Vagina (tissue), 2 donors: ENCODE measurements around the gene ERRFI1.

Experiments
- CTCF ChIP-seq, 3 experiments: fragments of 450-650 bp in 2 of 3; fragments of 200-600 bp in 1 of 3; sonication (generic) in 1 of 3; IDR thresholded peaks; one replicate each; pipeline ENCODE4 v1.5.1; 2017 to 2019; ENCODE audit warnings: antibody characterized with exemption in 3 of 3, mild to moderate bottlenecking in 2 of 3, moderate library complexity in 2 of 3
- POLR2A ChIP-seq, 2 donors: fragments of 450-650 bp; IDR thresholded peaks; one replicate each; pipeline ENCODE4 v1.6.1; 2017; ENCODE audit warnings: antibody characterized with exemption in 2 of 2, mild to moderate bottlenecking in 2 of 2, moderate library complexity in 2 of 2
- POLR2AphosphoS5 ChIP-seq, 2 donors: sonication (generic); formaldehyde crosslinking; IDR thresholded peaks; one replicate each; pipeline ENCODE4 v1.9.0; 2017; ENCODE audit warnings: antibody characterized with exemption in 2 of 2, mild to moderate bottlenecking in 2 of 2, low read depth in 1 of 2; ENCODE audit not compliant: insufficient read depth in 1 of 2

GRCh38 chr1:7985851-7986612 is 40.1 kb downstream of the ERRFI1 start:
- TF ChIP-seq CTCF (IDR thresholded peaks at IDR 0.05) (no peak), POLR2A (IDR thresholded peaks at IDR 0.05) (no peak), POLR2AphosphoS5 (IDR thresholded peaks at IDR 0.05; ENCODE audit: insufficient read depth in 1 of 2, low read depth in 1 of 2) (no peak)
